VCaP (cell line): ENCODE data around the gene ANO10.

ENCODE experiments used
- H3K27ac ChIP-seq: fragments of 450-650 bp; 2 replicates; pipeline ENCODE4 v1.5.1; 2017
- CTCF ChIP-seq: fragments of 450-650 bp; conservative IDR thresholded peaks from 2 replicates; pipeline ENCODE4 v1.5.1; 2017; ENCODE audit warnings: mild to moderate bottlenecking, moderate library complexity

The ANO10 gene

GRCh38 chr3:43388175-43388574 lies 233.6 kb downstream of the ANO10 start:
- H3K27ac ChIP-seq = no peak overlapping the region
- TF ChIP-seq CTCF = no peak

- no peak overlapping the region for H3K27ac ChIP-seq
- TF ChIP-seq CTCF = no peak
Observed at GRCh38 chr3:43379343-43379742, 242.5 kb downstream of the ANO10 start.

DNA sequence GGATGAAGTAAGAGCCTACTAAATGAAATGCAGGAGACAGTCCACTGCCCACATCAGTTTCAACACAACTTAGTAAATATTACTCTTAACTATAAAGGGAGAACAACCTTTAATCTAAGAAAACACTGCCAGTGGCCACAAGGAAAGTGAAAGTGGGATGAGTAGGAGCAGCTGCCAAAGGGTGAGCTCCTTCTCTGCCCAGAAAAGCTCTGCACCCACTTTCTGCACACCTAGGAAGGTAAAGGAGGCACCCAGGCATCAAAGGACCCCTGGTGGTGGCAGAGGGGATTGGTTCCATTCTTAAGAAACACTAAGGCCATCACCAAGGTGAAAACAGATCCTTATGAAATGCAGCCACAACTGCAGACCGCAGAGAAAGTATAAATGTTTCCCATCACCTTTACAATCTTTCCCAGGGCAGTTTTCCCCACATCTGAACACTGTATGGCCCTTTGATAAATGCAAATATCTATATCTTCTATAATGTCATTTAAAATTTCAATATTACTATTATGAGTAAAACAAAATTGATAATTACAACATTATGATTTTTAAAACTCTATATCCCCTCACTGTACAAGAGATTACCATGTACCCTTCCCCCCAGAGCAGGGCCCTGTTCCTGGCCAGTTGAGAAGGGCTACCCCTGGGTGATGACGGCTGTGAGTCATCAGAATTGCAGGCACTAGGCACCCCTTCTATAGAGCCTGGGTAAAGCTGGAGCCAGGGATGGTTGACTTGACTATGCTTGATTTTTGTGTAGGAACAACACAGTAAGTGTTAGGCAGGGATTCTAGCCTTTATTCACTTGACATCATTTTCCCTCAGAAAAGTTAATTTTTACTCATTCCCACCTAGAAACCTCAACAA lies 243.5 kb downstream of the ANO10 start:
- TF ChIP-seq CTCF = peak; percentile 83
- H3K27ac ChIP-seq = no peak overlapping the region

DNA sequence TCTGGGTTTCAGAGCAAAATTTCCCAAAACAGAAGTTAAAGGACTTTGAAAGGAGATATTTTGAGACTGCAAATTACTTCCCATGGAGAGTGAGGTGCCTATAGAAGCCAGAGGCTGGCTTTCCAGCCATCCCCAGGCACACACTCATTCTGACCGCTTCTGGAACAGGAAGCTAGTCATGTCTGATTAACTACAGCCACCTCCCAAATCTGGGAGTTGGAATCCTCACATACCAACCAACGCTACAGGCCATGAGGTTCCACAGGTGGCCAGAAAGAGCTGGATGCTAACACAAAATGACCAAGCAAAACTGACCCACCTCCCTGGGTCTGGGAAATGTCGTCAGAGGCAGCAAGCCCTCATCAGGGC lies 248.3 kb downstream of the ANO10 start:
- no peak overlapping the region for H3K27ac ChIP-seq
- TF ChIP-seq CTCF = no peak

- H3K27ac ChIP-seq = no peak overlapping the region
- TF ChIP-seq CTCF = no peak
Observed at GRCh38 chr3:43372809-43373559, 248.8 kb downstream of the ANO10 start.

- no peak for TF ChIP-seq CTCF
- no peak overlapping the region for H3K27ac ChIP-seq
Observed at GRCh38 chr3:43372007-43372740, 249.6 kb downstream of the ANO10 start.

DNA sequence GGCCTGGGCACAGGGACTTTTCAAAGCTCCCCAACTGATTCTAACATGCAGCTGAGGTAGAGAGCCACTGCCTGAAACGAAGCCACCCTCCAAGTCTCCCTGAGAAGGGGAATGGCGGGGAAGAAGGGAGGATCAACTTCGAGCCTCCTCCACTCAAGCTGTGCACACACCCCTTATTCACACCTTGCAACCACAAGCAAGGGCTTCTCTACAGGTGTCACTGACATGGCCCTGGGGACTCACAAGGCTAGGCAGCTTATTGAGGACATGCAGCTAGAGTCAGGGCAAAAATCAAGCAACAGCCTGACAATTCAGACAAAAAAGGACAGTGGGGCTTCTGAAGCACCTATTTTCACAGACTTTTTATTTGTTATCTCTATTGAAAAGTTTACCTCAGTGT lies 250.3 kb downstream of the ANO10 start:
- TF ChIP-seq CTCF = no peak

More for the DNA sequence above, 250.3 kb downstream of the ANO10 start:
- H3K27ac ChIP-seq = no peak overlapping the region
